ENCODE data around the gene SIN3B.
A peak's percentile ranks its signal among the peaks of the same experiment; 100 is the strongest.
"Not testable (repeated sequence)": the region's sequence is repeated elsewhere in the genome, so short reads cannot be mapped to it uniquely, and the experiment has no call there.

SIN3B gene, protein sequence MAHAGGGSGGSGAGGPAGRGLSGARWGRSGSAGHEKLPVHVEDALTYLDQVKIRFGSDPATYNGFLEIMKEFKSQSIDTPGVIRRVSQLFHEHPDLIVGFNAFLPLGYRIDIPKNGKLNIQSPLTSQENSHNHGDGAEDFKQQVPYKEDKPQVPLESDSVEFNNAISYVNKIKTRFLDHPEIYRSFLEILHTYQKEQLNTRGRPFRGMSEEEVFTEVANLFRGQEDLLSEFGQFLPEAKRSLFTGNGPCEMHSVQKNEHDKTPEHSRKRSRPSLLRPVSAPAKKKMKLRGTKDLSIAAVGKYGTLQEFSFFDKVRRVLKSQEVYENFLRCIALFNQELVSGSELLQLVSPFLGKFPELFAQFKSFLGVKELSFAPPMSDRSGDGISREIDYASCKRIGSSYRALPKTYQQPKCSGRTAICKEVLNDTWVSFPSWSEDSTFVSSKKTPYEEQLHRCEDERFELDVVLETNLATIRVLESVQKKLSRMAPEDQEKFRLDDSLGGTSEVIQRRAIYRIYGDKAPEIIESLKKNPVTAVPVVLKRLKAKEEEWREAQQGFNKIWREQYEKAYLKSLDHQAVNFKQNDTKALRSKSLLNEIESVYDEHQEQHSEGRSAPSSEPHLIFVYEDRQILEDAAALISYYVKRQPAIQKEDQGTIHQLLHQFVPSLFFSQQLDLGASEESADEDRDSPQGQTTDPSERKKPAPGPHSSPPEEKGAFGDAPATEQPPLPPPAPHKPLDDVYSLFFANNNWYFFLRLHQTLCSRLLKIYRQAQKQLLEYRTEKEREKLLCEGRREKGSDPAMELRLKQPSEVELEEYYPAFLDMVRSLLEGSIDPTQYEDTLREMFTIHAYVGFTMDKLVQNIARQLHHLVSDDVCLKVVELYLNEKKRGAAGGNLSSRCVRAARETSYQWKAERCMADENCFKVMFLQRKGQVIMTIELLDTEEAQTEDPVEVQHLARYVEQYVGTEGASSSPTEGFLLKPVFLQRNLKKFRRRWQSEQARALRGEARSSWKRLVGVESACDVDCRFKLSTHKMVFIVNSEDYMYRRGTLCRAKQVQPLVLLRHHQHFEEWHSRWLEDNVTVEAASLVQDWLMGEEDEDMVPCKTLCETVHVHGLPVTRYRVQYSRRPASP

DNA sequence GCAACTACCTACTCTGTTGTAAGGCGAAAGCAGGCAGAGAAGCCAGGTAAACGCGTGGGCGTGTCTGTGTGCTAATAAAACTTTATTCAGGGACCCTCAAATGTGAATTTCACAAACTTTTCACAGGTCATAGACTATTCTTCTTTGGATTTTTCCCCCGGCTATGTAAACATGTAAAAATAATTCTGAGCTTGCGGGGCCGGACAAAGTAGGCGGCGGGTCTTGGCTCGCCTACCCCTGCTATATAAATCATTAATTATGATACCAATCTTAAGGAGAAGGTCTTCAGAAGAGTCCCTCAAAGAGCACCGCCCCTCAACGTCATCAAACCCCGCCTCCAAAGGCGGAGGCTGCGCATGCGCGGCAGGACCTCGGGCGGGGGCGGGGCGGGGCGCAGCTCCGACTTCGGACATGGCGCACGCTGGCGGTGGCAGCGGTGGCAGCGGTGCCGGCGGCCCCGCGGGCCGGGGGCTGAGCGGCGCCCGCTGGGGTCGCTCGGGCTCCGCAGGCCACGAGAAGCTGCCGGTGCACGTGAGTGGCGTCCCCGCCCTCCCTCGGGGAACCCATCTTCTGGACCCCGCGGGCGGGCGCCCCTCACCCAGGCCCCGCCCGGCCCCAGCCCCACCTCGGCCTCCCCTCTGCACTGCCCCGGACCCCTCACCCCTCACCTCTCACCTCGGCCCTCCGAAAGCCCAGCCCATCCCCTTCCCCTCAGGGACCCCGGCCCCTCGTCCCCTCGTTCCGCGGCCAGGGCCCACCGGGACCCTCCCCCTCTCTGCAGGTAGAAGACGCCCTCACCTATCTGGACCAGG lies at the start of gene SIN3B:
Gene SIN3B (plus strand): TSS at position 389 of the 812 bp plus-strand sequence. CDS start 23 bp downstream, at position 412.
- peak; percentile 87 for DNase-seq (ENCODE audit: low spot score)

DNA sequence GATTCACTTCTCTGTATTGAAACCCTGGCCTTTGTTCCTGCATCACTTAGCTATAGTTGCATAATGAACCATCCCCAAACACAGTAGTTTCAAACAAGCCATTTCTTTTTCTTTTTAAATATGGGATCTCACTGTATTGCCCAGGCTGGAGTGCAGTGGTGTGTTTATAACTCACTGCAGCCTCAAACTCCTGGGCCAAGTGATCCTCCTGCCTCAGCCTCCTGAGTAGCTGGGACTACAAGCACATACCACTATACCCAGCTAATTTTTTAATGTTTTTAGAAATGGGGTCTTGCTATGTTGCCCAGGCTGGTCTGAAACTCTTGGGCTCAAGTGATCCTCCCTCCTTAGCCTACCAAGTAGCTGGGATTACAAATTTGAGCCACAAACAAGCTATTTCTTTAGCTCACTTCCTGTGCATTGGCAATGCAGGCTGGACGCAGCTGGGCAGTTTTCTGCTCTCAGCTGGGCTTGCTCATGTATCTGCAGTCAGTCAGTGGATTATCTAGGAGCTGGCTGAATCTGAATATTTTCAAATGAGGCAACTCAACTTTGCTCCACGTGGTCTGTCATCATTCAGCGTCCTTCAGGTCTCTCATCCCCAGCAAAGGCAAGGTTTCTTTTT lies 49.5 kb upstream of the SIN3B start:
- DNase-seq (ENCODE audit: low spot score) = no peak

DNA sequence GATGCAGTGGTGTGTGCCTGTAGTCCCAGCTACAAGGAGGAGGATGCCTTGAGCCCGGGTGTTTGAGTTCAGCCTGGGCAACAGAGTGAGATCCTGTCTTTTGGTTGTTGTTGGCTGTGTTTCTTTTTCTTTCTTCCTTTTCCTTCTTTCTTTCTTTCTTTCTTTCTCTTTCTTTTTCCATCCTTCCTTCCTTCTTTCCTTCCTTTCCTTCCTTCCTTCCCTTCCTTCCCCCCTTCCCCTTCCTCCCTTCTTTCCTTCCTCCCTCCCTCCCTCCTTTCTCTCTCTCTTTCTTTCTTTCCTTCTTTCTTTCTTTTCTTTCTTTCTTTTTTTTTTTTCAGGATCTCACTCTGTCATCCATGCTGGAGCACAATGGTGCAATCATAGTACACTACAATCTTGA lies 46.5 kb upstream of the SIN3B start:
- DNase-seq (ENCODE audit: low spot score) = no peak

DNA sequence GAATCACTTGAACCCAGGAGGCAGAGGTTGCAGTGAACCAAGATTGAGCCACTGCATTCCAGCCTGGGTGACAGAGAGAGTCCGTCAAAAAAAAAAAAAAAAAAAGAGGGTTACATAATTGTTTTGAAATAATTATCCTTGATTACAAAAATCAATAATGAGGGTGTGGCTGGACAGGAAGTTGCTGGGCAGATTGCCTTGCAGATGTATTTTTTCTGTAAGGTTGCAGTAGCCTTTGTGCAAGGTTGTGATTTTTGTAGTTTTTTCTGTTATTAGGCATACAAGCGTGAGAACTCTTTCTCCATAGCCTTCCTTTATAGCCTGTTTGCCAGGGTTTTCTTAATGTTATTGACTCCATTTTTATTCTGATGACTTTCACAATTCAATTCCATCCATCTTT lies 40.7 kb upstream of the SIN3B start:
- no peak for DNase-seq (ENCODE audit: low spot score)

DNA sequence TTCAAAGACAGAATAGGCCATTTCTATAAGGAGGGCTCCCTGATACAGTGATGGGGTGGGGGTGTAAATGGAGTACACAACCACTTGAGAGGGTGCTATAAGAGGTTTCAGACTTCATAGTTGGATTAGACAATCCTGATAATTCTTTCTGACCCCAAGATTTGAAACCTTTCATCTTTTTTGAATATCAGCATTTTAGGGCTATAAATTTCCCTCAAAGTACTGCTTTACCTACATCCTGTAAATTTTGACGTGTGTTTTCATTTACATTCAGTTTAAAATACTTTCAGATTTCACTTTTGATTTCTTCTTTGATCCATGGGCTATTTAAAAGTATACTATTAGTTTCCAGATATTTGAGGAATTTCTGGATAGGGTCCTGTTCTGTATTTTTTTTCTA lies 40.0 kb upstream of the SIN3B start:
- no peak for DNase-seq (ENCODE audit: low spot score)

DNA sequence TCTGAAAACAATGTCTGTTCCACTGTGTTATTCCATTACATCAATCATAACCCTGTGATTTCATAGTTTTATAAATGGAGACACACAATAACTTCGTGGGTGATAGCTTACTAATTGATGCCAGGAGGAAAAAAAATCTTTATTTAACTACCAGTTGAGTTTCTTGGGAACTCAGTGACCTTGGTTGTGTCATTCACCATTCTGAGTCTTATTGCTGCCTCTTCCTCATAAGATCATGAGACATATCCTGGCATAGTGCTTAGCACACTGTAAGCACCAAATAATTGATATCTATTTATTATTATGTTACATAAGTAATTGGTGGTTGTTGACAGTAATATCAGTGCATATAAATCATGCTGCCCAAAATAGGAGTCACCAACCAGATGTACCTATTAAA lies 39.1 kb upstream of the SIN3B start:
- DNase-seq (ENCODE audit: low spot score) = no peak

DNA sequence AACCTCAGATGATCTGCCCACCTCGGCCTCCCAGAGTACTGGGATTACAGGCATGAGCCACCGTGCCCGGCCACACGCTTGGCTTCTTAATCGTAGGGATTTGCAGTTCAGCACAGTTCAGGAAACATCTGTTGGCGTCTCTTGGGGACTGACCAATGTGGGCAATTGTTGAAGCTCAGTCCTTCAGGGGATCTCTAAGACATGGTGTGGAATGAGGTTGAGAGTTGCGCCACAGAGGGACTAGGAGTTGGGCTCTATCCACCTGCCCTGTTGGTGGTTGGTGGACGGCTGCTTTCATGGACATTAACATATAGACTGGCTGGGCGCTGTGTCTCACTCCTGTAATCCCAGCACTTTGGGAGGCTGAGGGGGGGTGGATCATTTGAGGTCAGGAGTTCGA lies 37.3 kb upstream of the SIN3B start:
- no peak for DNase-seq (ENCODE audit: low spot score)

DNA sequence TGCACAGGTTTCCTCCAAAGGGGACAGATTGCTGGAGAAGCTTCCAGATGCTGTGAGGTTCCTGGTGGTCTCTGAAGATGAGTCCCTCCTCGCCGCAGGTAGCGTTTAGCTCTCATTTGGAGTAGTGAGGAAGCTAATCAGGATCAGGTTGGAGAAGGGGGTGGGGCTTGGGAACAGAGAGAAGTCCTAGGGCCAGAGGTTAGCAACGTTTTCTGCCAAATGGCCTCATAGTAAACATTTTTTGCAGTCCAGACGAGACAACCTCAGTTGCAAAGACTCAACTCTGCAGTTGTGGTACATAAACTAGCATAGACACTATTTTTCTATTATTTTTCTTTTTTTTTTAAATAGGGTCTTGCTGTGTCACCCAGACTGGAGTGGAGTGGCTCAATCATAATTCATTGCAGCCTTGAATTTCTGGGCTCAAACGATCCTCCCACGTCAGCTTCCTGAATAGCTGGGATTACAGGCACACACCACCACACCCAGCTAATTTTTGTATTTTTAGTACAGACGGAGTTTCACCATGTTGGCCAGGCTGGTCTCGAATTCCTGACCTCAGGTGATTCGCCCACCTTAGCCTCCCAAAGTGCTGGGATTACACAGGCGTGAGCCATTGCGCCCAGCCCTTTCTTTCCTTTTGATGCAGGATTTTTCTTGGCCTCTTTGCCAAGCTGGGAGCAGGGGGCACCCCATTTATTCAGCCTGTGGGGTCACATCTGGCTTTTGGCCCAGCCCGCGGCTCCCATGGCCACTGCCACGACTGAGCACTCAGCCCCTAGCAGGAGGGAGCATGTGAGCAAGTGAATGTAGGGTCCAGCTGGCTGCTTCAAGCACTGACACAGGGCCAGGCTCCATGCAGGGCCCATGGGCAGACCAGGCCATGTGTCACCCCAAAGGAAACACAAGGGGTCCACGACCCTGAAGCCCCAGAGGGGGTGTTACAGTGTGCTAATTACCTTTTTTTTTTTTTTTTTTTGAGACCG lies 34.4 kb upstream of the SIN3B start:
- DNase-seq (ENCODE audit: low spot score) = no peak

DNA sequence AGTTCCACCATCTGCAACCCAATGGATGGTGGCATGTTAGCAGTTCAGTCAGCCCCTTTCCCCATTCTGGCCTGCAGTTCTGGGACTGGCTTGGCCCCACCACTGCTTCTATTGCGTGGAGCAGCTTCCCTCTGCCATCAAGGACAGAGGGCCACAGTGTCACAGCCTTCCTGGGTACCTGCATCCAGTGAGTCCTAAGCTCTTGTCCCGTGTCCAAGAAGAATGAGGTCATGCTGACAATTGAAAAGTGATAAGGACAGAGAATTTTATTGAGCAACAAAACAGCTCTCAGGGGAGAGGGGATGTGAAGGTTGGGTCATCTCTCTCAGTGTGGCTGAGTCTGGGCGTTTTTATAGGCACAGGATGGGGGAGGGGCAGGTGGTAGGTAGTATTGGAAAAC lies 33.5 kb upstream of the SIN3B start:
- DNase-seq (ENCODE audit: low spot score) = no peak

DNA sequence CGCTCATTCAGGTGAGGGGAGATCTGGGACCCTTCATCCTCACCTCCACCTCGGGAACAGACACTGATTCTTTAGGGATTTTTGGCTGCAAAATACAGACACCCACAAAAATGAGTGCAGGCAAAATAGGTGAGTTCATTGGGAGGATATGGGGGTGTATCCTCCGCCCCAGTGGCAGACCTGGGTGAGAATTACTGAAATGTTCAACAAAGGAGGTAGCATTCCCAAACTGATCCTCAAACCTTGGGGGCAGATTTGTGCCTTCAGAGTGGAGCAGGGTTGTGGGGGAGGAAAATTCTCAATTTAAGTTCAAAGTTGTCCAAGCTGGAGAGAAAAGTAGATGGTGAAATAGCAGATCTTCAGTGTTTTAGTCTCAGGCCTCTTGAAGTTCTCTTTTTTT lies 31.3 kb upstream of the SIN3B start:
- DNase-seq (ENCODE audit: low spot score) = no peak

DNA sequence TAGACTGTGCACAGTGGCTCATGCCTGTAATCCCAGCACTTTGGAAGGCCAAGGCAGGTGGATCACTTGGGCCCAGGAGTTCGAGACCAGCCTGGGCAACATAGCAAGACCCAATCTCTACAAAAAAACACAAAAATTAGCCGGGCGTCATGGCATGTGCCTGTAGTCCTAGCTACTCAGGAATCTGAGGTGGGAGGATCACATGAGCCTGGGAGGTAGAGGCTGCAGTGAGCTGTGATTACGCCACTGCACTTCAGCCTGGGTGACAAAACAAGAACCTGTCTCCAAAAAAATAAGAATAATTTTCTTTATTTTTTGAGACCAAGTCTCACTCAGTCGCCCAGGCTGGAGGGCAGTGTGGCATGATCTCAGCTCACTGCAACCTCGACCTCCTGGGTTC lies 30.9 kb upstream of the SIN3B start:
- not testable (repeated sequence) for DNase-seq (ENCODE audit: low spot score)

DNA sequence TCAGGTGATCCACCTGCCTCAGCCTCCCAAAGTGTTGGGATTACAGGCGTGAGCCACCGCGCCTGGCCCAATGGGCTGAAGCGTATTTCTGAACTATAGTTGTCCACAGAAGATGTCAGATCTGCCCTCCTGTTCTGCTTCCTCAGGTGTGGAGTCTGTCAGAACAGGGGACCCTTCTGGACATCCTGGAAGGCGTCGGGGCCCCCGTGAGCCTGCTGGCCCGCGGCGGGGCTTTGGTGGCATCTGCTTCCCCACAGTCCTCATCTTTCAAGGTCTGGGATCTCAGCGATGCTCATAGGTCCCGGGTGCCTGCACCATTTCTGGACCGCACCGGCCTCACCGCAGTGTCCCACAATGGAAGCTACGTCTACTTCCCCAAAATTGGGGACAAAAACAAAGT lies 29.5 kb upstream of the SIN3B start:
- no peak for DNase-seq (ENCODE audit: low spot score)

DNA sequence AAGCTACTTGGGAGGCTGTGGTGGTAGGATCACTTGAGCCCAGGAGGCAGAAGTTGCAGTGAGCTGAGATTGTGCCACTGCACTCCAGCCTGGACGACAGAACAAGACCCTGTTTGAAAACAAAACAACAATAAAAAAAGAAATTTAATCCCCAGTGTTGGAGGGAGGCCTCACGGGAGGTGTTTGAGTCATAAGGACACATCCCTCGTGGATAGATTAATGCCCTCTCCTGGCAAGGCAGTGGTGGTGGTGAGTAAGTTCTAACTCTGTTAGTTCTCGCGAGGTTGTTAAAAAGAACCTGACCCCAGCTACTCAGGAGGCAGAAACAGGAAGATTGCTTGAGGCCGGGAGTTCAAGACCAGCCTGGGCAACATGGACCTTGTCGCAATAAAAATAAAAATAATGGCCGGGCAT lies 27.6 kb upstream of the SIN3B start:
- DNase-seq (ENCODE audit: low spot score) = no peak

DNA sequence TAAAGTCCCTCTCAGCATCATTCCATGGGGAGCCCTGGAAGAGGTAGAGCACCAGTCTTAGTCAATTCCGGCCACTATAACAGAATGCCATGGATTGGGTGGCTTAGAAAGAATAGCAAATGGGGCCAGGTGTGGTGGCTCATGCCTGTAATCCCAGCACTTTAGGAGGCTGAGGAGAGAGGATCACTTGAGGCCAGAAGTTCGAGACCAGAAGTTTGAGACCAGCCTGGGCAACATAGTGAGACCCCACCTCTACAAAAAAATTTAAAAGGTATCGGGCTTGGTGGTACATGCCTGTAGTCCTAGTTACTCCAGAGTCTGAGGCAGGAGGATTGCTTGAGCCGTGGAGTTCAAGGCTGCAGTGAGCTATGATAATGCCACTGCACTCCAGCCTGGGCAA lies 25.0 kb upstream of the SIN3B start:
- no peak for DNase-seq (ENCODE audit: low spot score)

DNA sequence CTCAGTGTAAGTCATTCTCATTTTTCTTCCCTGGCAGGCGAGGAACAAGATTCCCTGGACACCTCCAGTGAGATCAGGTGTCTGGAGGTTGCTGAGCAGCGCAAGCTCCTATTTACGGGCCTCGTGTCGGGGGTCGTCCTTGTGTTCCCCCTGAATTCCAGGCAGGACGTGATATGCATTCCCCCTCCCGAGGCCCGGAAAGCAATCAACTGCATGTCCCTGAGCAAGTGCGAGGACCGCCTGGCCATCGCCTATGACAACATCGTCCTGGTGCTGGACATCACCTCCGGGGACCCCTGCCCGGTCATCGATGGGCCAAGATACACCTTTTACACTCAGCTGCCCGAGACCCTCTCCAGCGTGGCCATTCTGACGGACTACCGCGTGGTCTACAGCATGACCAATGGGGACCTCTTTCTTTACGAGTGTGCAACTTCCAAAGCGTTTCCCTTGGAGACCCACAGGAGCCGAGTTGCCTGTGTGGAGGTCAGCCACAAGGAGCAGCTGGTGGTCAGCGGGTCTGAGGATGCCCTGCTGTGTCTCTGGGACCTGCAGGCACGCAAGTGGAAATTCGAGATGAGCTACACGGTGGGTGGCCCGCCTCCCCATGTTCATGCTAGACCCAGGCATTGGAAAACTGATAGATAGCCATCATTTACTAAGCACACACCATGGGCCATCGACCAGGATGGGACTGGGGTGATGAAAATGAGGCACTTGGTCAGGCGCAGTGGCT lies 21.5 kb upstream of the SIN3B start:
- DNase-seq (ENCODE audit: low spot score) = no peak

DNA sequence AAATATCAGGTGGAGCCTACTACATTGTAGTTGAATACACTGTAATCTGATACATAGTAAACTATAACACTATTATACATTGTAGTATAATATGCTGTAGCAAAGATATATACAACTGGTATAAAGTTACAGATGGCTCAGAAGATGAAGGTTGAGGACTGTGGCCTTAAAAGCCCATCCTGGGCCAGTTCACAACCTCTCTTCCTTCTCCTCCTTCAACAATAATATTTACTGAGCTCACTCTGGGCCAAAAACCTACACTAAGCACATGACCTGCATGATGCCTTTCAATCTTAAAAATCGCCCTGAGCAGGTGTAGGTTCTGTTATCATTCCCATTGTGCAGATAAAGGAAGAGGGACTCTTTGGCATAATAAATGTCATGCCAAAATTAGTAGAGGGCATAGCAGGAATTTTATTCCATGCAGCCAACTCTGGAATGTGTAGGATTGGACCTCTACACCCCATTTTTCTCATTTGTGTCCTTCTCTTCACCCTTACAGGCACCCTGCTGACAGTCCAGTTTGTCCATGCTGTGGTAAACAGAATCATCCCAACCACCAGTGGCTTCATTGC lies 14.6 kb upstream of the SIN3B start:
- DNase-seq (ENCODE audit: low spot score) = no peak

DNA sequence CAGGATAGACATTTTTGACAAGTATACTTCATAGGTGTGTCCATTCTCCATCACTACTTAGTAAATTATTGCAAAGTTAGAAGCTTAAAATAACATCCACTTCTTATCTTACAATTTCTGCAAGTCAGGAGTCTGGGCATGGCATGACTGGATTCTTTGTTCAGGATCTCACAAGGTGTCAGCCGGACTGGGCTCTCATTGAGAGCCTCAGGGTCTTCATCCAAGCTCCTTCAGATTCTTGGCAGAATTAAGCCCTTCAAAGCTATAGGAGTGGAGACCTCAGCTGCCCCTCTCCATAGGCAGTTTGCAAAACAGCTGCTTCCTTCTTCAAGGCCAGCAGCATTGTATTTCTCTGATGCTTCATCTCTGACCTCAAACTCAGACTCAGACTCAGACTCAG lies 9.1 kb upstream of the SIN3B start:
- no peak for DNase-seq (ENCODE audit: low spot score)

DNA sequence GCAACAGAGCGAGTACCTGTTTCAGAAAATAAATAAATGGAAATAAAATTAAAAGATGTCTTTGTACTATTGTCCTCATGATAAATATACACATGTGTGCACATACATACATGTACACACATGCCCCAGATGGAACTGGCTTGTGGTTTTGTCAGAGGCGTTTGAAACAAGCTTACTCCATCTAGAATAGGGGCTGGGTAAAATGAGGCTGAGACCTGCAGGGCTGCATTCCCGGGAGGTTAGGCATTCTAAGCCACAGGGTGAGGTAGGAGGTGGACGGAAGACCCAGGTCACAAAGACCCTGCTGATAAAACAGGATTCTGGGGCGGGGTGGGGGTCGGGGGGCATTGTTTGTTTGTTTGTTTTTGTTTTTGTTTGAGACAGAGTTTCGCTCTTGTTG lies 8.1 kb upstream of the SIN3B start:
- no peak for DNase-seq (ENCODE audit: low spot score)

DNA sequence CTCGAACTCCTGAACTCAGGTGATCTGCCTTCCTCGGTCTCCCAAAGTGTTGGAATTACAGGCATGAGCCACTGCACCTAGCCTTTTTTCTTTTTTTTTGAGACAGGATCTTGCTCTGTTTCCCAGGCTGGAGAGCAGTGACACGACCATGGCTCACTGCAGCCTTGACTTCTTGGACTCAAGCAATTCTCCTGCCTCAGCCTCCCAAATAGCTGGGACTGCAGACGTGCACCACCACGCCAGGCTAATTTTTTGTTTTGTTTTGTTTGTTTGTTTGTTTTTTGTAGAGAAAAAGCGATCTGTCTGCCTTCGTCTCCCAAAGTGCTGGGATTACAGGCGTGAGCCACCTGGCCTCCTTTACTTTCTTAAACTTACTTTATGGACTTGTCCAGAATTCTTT lies 6.5 kb upstream of the SIN3B start:
- no peak for DNase-seq (ENCODE audit: low spot score)
